IMR-90 (cell line): ENCODE data around the gene PAGE2B. TPM values are rescaled to one million over a fixed set of nuclear protein-coding genes. Genes with fewer than 3 reads are reported as not detected.
"Not testable (repeated sequence)": the region's sequence is repeated elsewhere in the genome, so short reads cannot be mapped to it uniquely, and the experiment has no call there.

ENCODE experiments used
- ATAC-seq: fragments of 200-7000 bp; cut with Tn5 transposase; 2 replicates; pipeline ENCODE4 v1.9.1; 2020; ENCODE audit warnings: low read depth, mild to moderate bottlenecking, moderate library complexity
- BruUV-seq: library from RNA; stranded (reverse); fragments of 400-500 nt; replicated peaks from 2 replicates; lab custom pipeline; 2021; lab: Mats Ljungman, UMichigan
- CTCF ChIA-PET: fragments of 300-600 bp; formaldehyde crosslinking; extraction: SDS; loops from one replicate; lab custom pipeline; 2021; ENCODE audit warnings: antibody characterized with exemption; lab: Yijun Ruan, JAX
- POLR2A ChIA-PET: fragments of 300-600 bp; sonication (Branson Sonifier 250); formaldehyde crosslinking; loops from one replicate; lab custom pipeline; 2022; ENCODE audit warnings: antibody characterized with exemption; ENCODE audit not compliant: unreplicated experiment; lab: Charles Lee
- DNase-seq: peaks from one replicate; pipeline ENCODE4 v3.0.0; 2013
- H2AFZ ChIP-seq: replicated peaks from 2 replicates; pipeline ENCODE3; 2013; ENCODE audit warnings: low read length, mild to moderate bottlenecking; ENCODE audit not compliant: poor library complexity
- H2AK5ac ChIP-seq: 2 replicates; pipeline ENCODE4 v1.6.1; 2013; ENCODE audit warnings: low read depth, low read length, inconsistent platforms
- H2AK9ac ChIP-seq: replicated peaks from 2 replicates; pipeline ENCODE3; 2013; ENCODE audit warnings: mild to moderate bottlenecking, low read depth, low read length, moderate library complexity; ENCODE audit not compliant: poor library complexity
- H2BK120ac ChIP-seq: 2 replicates; pipeline ENCODE4 v1.6.1; 2013; ENCODE audit warnings: low read depth, low read length, inconsistent platforms
- H2BK15ac ChIP-seq: 3 replicates; pipeline ENCODE4 v1.6.1; 2013; ENCODE audit warnings: low read depth, low read length, inconsistent platforms
- H2BK20ac ChIP-seq: 2 replicates; pipeline ENCODE4 v1.6.1; 2013; ENCODE audit warnings: low read depth, mild to moderate bottlenecking, inconsistent platforms, low read length, moderate library complexity
- H2BK5ac ChIP-seq: 2 replicates; pipeline ENCODE4 v1.6.1; 2013; ENCODE audit warnings: mild to moderate bottlenecking, low read depth, low read length, inconsistent platforms; ENCODE audit not compliant: poor library complexity, severe bottlenecking
- H3K14ac ChIP-seq: replicated peaks from 2 replicates; pipeline ENCODE4 v1.6.1; 2013; ENCODE audit warnings: low read depth, low read length, inconsistent platforms
- H3K18ac ChIP-seq: 2 replicates; pipeline ENCODE4 v1.6.1; 2013; ENCODE audit warnings: low read depth, low read length, control low read depth
- H3K23ac ChIP-seq: 2 replicates; pipeline ENCODE4 v1.6.1; 2013; ENCODE audit warnings: low read depth, low read length, inconsistent platforms
- H3K27ac ChIP-seq: 2 replicates; pipeline ENCODE4 v1.5.1; 2013; ENCODE audit warnings: mild to moderate bottlenecking, control low read depth, low read length; ENCODE audit not compliant: insufficient read depth
- H3K27me3 ChIP-seq: 2 replicates; pipeline ENCODE4 v1.6.1; 2013; ENCODE audit warnings: low read length; ENCODE audit not compliant: control insufficient read depth, insufficient read depth
- H3K36me3 ChIP-seq: 2 replicates; pipeline ENCODE4 v1.6.1; 2013; ENCODE audit warnings: low read length, mixed read lengths; ENCODE audit not compliant: control insufficient read depth, insufficient read depth
- H3K4ac ChIP-seq: 2 replicates; pipeline ENCODE4 v1.6.1; 2013; ENCODE audit warnings: low read depth, low read length, inconsistent platforms
- H3K4me1 ChIP-seq: 2 replicates; pipeline ENCODE4 v1.6.1; 2013; ENCODE audit warnings: low read length, mixed read lengths; ENCODE audit not compliant: control insufficient read depth, insufficient read depth
- H3K4me2 ChIP-seq: 2 replicates; pipeline ENCODE4 v1.6.1; 2013; ENCODE audit warnings: low read depth, mild to moderate bottlenecking, control low read depth, low read length, moderate library complexity
- H3K4me3 ChIP-seq: 2 replicates; pipeline ENCODE4 v1.5.1; 2013; ENCODE audit warnings: low read depth, mild to moderate bottlenecking, control low read depth, low read length, moderate library complexity; ENCODE audit not compliant: insufficient read depth
- H3K56ac ChIP-seq: 2 replicates; pipeline ENCODE4 v1.6.1; 2013; ENCODE audit warnings: low read length, inconsistent platforms; ENCODE audit not compliant: insufficient read depth; ENCODE audit errors: extremely low read depth
- H3K79me1 ChIP-seq, 2 experiments: 2 replicates each; pipeline ENCODE4 v1.6.1; 2013; ENCODE audit warnings: low read length in 2 of 2, inconsistent platforms in 1 of 2, low read depth in 1 of 2
- H3K9ac ChIP-seq: 2 replicates; pipeline ENCODE4 v1.6.1; 2013; ENCODE audit warnings: low read depth, low read length, control low read depth
- H3K9me1 ChIP-seq: 2 replicates; pipeline ENCODE4 v1.6.1; 2013; ENCODE audit warnings: low read length, inconsistent platforms; ENCODE audit not compliant: insufficient read depth
- H3K9me3 ChIP-seq: 2 replicates; pipeline ENCODE4 v1.6.1; 2013; ENCODE audit warnings: low read length; ENCODE audit not compliant: control insufficient read depth, insufficient read depth
- H4K20me1 ChIP-seq: 2 replicates; pipeline ENCODE4 v1.6.1; 2013; ENCODE audit warnings: low read length, inconsistent platforms; ENCODE audit not compliant: insufficient read depth
- H4K5ac ChIP-seq: 2 replicates; pipeline ENCODE4 v1.6.1; 2013; ENCODE audit warnings: mild to moderate bottlenecking, low read depth, low read length, control low read depth
- H4K8ac ChIP-seq, 2 experiments: 2 replicates each; pipeline ENCODE4 v1.6.1; 2013; ENCODE audit warnings: low read depth in 2 of 2, low read length in 2 of 2, control low read depth in 1 of 2, inconsistent platforms in 1 of 2
- H4K91ac ChIP-seq: 2 replicates; pipeline ENCODE4 v1.6.1; 2013; ENCODE audit warnings: low read depth, low read length, inconsistent platforms; ENCODE audit not compliant: insufficient read depth
- WGBS, 2 experiments: methylation state at CpG; one replicate each; pipeline versions ENCODE4 v1.1.5 to v1.1.7; 2013; ENCODE audit warnings: missing lambda C conversion rate in 2 of 2; ENCODE audit not compliant: insufficient read length in 1 of 2; ENCODE audit errors: extremely low coverage in 2 of 2; 5-methylcytosine and 5-hydroxymethylcytosine counted together
- dilution Hi-C: fragments of 300-500 bp; cut with HindIII; formaldehyde crosslinking; loops from one replicate; pipeline ENCODE4 v1.14.3; 2018; ENCODE audit warnings: low sequenced_read_pairs; ENCODE audit not compliant: unreplicated experiment
- in situ Hi-C: fragments of 300-500 bp; cut with MboI; formaldehyde crosslinking; loops from 3 replicates; pipeline ENCODE4 v1.14.3; 2019; ENCODE audit warnings: low sequenced_read_pairs, inconsistent platforms, mixed read lengths
- intact Hi-C: fragments of 100-400 bp; cut with micrococcal nuclease; formaldehyde crosslinking; loops from 2 replicates; pipeline ENCODE4 v1.10.0; 2022
- polyA plus RNA-seq, 3 experiments: library from polyadenylated mRNA; depleted of rRNA; stranded (reverse); fragments of >200 nt; gene quantifications; 2 replicates each; pipeline ENCODE4 v1.2.3, GENCODE V29; 2012; ENCODE audit warnings: low replicate concordance in 1 of 3
- total RNA-seq: library from RNA; depleted of rRNA; stranded (reverse); fragments of >200 nt; gene quantifications from 2 replicates; pipeline ENCODE4 v1.2.3, GENCODE V29; 2012

Gene PAGE2B
- total and polyA plus RNA-seq, 2 of the 4 experiments (the other 2 are of a cell fraction), result not detected

DNA sequence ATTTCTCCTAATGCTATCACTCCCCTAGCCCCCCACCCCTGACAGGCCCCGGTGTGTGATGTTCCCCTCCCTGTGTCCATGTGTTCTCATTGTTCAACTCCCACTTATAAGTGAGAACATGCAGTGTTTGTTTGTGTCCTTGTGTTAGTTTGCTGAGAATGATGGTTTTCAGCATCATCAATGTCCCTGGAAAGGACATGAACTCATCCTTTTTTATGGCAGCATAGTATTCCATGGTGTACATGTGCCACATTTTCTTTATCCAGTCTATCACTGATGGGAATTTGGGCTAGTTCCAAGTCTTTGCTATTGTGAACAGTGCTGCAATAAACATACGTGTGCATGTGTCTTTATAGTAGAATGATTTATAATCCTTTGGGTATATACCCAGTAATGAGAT, 7.7 kb upstream of the PAGE2B start:
- H2BK20ac ChIP-seq, H2BK120ac ChIP-seq, H3K4me3 ChIP-seq, H4K20me1 ChIP-seq, H3K27ac ChIP-seq, H3K4me2 ChIP-seq, H3K23ac ChIP-seq, intact Hi-C loops, H3K14ac ChIP-seq, H3K4me1 ChIP-seq, H3K9me3 ChIP-seq, ATAC-seq, H2BK15ac ChIP-seq, in situ Hi-C loops, H3K27me3 ChIP-seq, H3K9ac ChIP-seq, H4K5ac ChIP-seq, BruUV-seq, H3K56ac ChIP-seq, H3K9me1 ChIP-seq, H4K8ac ChIP-seq, H2AFZ ChIP-seq, H2AK9ac ChIP-seq, CTCF ChIA-PET, H3K36me3 ChIP-seq, POLR2A ChIA-PET, H2AK5ac ChIP-seq, H4K91ac ChIP-seq, H3K4ac ChIP-seq, dilution Hi-C loops, H3K79me1 ChIP-seq, H2BK5ac ChIP-seq, DNase-seq, H3K18ac ChIP-seq: not testable (repeated sequence)
- no CpG with 5 or more reads among the region's 2 CpGs for WGBS, 2 experiments
